ENCODE measurements around the gene BCL7A.
A peak's percentile ranks its signal among the peaks of the same experiment; 100 is the strongest.
"Not testable (repeated sequence)": the region's sequence is repeated elsewhere in the genome, so short reads cannot be mapped to it uniquely, and the experiment has no call there.

The BCL7A gene

DNA sequence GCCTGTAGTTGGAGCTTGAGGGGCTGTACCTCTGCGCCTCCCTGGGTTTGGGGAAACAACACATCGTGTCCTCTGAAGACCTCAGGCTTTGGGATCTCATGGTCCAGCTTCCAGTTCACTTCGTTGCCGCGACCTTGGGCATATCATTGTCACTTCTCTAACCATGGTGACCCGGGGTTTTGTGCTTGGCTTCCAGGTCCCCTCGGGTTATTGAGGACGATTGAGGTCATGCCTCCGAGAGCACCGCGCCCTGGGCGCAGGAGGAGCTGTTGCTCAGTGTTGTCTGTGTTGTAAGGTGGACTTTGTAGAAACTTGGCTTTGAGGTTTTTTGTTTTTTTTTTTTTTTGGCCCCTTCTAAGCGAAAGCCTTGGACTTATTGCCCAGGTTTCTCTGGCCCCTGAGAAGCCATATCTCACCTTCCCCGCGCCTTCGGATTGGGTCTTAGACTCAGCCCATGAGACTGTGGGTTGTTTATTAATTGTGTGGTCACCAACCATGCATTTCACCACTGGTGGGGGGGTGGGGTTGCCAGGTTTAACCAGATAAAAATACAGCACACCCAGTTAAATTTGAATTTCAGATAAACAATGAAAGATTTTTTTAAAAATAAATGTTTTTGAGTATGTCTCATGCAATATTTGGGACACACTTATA, 2.6 kb downstream of the BCL7A start:
- DNase-seq (ENCODE audit: low read depth in 2 of 2): no peak

GRCh38 chr12:122026706-122027333, 5.1 kb downstream of the BCL7A start:
- no peak for DNase-seq (ENCODE audit: low read depth in 2 of 2)

DNA sequence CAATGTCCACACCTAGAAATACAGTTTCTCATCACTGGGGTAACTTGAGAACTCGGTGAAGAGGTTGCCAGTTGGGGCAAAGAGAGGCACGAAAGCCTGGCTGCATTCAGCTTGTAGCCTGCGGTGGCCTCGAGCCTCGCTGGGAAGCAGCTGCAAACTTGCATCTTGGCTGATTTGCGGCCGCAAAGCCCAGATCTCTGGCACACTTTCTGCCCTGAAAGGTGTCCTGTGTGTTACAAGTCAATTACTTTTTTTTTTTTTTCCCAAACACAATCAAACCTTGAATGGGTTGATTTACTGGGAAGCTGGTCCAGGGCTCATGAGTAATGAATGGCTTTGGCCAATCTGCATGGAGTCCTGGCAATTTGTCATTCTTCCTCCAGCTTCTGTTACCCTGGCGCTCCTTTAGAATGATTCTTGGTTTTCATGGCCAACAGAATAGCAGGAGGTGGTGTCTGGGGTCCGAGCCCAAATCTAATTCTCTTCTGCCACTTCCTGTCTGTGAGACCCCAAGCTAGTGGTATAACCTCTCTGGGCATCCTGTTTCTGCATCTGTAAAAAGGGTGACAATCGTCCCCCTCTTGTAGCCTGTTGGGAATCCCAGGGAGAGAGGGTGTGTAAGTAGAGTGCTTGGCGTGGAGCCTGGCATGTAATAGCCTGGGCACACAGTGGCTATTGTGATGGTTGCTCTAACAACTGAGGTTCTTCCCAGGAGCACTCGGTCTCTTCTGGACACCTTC, 6.7 kb downstream of the BCL7A start:
- no peak for DNase-seq (ENCODE audit: low read depth in 2 of 2)

DNA sequence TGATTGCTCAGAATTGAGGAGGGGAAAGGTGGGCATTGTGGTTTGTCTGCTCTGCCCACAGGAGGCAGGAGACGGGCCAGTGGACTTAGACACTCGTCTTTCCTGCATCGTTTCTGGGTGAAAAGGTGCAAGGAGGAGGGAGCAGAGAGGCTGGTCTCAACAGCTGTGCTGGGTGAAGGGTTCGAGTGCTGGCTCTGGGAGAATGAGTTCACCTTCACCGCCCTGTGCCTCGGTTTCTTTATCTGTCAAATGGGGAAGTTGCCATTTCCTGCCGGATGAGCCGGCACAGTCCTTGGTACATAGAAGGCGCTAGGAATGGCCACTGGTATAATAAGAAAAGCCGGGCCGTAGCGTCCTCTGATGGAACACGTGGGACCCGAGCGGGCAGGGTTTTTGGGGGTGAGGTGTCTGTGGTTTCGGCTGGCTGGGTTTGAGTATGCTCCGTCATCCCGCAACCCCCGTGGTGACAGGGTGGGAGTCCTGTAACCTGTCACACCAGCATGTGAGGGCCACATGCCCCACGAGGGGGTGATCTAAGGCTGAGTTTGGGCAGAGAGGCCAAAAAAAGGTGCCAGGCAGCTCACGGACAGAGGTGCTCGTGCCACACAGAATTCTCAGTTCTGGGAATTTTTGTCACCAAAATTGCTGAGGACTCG, 7.3 kb downstream of the BCL7A start:
- DNase-seq (ENCODE audit: low read depth in 2 of 2): no peak

GRCh38 chr12:122029620-122030423, 8.1 kb downstream of the BCL7A start:
- DNase-seq (ENCODE audit: low read depth in 2 of 2): no peak

GRCh38 chr12:122030424-122031035, 8.8 kb downstream of the BCL7A start:
- DNase-seq (ENCODE audit: low read depth in 2 of 2): no peak

DNA sequence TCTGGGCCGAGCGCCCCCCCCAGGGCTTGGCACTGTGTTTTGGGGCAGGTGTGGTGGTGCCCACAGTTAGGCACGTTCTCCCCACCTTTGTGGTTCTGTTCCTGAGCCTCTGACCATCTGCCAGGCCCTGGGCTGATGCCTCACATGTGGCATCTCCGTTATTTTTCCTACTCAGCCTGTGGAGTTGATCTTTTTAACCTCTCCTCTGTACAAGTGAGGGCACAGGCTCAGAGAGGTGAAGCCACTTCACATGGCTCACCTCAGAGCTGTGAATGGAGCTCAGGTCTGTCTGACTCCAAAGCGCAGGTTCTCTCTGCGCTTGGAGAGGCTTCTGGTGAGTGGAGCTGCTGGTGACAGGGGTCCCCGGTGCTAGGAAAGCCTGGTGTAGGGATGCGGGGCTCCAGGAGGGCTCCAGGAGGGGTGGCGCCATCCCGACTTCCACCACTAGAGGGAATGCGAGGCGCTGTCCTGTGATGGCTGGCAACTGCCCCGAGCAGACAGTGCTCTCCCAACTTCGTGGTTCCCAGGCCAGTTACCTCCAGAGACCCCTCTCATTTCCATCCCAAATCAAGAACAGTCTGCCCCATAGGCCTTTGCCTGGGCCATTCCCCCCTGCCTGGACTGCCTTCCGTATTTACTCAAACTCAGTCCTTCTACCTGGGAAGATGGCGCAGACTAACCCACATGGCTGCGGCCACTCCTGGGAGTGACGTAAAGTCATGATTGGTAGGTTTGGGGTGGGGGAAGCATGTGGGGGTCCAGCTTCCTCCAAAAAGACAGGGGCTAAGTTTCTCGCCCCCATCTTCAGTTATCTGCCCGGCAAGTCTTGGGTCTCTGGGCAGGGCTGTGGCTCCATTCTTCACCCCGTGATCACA, 9.9 kb downstream of the BCL7A start:
- DNase-seq (ENCODE audit: low read depth in 2 of 2): peak; percentile 45 to 63

DNA sequence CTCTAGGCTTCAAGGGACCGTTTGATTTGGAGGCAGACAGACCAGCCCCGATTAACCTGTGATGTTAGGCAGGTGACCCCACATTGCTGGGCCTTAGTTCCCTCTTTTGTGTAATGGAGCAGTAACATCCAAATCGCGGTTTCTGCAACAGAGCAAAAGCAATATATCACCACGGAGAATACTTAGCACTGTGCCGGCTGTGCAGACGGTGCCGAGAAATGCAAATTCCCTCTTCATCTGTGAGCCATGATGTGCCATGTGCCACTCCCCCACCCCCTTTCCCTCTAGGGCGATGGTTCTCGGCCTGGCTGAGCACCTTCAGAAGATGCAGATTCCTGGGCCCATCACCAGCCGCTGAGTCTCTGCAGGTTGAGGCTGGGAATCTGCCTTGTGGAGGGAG, 10.9 kb downstream of the BCL7A start:
- DNase-seq (ENCODE audit: low read depth in 2 of 2): no peak

DNA sequence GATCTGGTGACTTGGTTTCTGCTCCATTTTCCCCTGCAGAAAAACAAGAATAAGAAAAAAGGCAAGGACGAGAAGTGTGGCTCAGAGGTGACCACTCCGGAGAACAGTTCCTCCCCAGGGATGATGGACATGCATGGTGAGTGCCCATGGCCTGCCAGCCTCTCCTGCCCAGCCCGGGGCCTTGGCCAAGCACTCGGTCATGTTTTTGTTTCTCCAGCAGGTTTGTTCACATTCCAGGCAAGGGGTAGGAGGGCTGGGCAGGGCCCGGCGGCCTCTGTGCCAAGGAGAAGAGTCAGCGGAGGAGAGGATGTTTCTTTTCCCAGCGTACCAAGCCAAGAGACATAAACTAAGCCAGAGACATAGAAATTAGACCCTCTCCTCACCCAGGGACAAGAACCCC, 13.6 kb downstream of the BCL7A start:
- DNase-seq (ENCODE audit: low read depth in 2 of 2): no peak

- DNase-seq (ENCODE audit: low read depth in 2 of 2): no peak
These were observed 14.5 kb downstream of the BCL7A start for GRCh38 chr12:122036153-122036552.

GRCh38 chr12:122040579-122041386, 19.1 kb downstream of the BCL7A start:
- no peak for DNase-seq (ENCODE audit: low read depth in 2 of 2)

GRCh38 chr12:122041458-122041857, 19.8 kb downstream of the BCL7A start:
- DNase-seq (ENCODE audit: low read depth in 2 of 2): not testable (repeated sequence)

- no peak for DNase-seq (ENCODE audit: low read depth in 2 of 2)
These were observed 21.2 kb downstream of the BCL7A start for GRCh38 chr12:122042910-122043309.

- DNase-seq (ENCODE audit: low read depth in 2 of 2): no peak
These were observed 21.8 kb downstream of the BCL7A start for GRCh38 chr12:122043476-122043875.

DNA sequence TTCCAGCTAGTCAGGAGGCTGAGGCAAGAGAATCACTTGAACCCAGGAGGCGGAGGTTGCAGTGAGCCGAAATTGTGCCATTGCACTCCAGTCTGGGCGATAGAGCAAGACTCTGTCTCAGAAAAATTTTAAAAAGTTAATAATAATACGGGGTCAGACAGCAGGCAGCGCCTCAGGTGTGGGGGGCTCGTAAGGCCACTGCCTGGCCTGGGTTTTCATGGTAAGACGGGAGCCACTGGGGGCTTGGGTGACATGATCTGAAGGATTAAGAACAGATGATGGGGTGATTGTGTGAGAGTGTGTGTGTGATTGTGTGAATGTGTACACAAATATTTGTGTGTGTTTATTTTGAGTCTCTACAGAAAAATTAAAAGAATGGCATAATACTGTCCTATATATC, 23.6 kb downstream of the BCL7A start:
- no peak for DNase-seq (ENCODE audit: low read depth in 2 of 2)

DNA sequence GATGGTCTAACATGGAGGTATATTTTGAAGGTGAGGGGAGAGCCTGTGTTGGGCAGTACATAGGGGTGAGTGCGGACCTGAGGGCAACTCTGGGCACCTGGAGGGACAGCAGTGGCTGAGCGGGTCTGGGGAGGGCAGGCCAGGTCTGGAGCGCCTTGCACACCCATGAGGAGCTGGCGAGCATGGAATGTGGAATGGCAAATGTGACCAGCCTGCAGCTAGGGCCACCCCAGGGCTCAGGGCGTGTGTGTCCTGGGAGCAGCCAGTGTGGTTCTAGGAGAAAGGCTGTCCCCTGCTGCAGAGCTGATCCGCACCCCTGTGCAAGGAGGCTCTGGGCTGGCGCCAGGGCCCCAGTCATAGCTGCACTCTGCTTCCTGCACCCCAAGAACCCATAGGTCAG, 24.5 kb downstream of the BCL7A start:
- DNase-seq (ENCODE audit: low read depth in 2 of 2): no peak

GRCh38 chr12:122048151-122048550, 26.5 kb downstream of the BCL7A start:
- DNase-seq (ENCODE audit: low read depth in 2 of 2): no peak

DNA sequence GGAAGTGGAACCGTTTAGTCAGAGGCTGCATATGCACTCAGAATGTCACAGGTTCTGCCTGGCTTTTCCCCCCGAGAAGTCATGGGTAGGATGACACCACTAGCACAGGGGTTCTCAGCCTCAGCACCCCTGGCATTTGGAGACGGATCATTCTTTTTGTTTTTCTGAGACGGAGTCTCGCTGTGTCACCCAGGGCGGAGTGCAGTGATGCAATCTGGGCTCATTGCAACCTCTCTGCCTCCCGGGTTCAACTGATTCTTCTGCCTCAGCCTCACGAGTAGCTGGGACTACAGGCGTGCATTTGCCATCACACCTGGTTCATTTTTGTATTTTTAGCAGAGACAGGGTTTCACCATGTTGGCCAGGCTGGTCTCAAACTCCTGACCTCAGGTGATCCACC, 28.1 kb downstream of the BCL7A start:
- DNase-seq (ENCODE audit: low read depth in 2 of 2): no peak

- DNase-seq (ENCODE audit: low read depth in 2 of 2): no peak
These were observed 29.0 kb downstream of the BCL7A start for GRCh38 chr12:122050706-122051105.

Measured in stimulated activated CD4-positive, alpha-beta T cell treated with anti-CD3 and anti-CD28 coated beads, Interleukin-1b, Interleukin-23, amount 100 ng/mL, for 4 hours (primary cell).